8988T (cell line): ENCODE data around the gene HBE1.

Source experiments
- DNase-seq: peaks from one replicate; pipeline ENCODE4 v3.0.0; 2011

HBE1 gene

DNA sequence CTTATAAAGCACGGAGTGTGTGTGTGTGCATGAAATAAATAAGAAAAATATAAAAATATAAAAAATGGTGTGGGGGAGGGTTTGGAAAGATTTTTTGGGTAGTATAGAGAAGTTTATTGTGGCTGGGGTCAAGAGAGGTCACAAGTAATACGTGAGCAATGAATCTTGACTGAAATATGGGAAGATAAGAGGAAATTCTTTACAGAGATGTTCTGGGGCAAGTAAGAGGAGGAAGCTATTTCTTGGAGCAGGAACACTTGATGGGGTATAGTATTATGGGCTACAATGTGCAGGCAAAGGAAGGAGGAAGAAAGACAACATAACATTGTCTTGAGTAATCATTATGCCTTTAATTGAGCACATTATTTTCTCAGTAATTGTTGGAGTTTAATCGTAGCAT is 37.6 kb downstream of the HBE1 start:
- DNase-seq: no peak

DNA sequence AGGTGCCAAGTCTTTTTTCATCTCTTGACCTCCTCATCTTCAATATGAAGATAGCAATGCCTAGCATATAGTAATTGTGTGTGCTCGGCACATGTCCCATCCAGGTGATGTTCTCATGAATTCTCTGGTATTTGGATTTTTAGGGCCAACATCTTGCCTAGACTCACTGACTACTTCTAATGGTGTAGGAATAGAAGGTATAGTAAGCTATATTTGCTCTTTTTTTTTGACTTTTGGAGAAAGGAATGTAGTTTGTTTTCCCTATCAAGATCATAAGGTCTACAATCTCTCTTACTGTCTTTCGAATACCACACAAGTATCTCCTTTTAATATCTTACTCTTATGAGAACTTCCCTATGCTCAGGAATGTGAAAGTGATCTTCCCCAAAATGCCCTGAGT is 38.6 kb downstream of the HBE1 start:
- DNase-seq: no peak

DNA sequence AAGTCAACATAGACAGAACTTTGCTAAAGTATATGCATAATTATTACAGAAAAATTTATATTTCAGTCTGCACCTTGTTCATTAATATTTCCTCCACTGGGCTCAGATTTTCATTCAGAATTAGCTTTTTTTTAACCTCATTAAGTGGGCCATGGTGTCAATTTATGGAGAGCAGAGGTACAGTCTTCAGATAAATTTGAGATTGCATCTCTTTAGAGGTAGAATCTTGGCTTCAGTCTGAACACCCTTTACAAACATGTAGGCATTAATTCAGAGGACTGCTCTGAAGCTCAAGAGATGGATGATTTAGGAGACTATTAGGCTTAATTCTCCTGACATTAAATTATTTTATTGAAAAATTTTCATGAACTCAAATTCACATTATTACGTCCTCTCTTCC is 39.5 kb downstream of the HBE1 start:
- no peak for DNase-seq

DNA sequence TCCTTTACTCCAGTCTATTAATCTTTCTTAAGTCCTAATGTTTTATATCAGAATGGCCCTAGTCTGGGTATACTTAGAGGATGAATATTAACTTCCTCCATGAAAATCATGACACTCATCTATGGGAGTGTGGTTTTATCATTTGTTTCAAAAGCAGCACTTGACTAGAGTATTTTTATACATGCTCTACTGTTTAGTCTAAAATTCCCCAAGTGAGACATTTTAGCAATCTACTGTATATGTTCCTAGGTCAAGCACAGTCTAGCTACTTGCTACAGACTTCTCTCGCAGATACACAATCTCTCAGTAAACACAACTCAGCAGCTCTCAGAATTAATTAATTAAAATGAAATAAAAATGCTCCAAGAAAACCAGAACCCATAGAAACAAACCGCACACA is 39.9 kb downstream of the HBE1 start:
- no peak for DNase-seq

DNA sequence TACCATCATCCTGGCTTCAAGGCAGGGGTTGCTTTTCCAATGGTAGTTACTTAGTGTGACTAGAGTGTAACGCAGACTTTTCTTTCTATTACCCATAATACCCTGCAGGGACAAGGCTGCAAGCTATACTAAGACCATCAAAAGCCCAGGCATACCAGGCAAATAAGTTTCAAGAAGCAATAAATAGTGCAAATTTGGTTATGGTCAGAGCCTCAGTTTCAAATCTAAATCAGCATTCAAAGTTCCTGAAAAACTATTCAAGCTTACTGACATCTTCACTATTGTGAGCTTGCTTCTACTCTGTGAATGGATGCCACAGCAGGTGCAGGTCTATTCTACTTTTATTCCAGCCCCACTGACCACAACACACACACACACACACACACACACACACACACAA is 40.4 kb downstream of the HBE1 start:
- DNase-seq: no peak

DNA sequence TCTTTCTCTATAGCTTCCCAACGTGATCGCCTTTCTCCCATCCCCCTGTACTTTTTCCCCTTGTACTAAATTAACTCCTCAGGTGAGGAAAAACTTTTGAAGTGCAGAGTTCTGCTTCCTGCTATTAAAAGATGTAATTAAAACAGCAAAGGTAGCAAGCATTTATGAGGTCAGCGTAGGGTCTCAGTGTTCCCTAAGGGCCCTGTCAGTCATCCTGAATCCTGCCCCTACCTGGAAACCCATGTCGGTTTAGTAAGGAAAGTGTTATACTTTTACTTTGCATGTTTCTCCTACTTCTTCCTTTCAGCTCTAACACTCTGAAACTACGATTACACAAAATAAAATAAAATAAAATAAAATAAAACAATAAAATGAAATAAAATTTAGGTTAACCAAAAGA is 41.6 kb downstream of the HBE1 start:
- DNase-seq: no peak

DNA sequence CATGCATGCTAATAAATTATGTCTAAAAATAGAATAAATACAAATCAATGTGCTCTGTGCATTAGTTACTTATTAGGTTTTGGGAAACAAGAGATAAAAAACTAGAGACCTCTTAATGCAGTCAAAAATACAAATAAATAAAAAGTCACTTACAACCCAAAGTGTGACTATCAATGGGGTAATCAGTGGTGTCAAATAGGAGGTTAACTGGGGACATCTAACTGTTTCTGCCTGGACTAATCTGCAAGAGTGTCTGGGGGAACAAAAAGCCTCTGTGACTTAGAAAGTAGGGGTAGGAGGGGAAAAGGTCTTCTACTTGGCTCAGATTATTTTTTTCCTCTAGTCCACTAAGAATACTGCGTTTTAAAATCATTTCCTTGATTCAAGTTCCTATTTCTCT is 42.1 kb downstream of the HBE1 start:
- no peak for DNase-seq

DNA sequence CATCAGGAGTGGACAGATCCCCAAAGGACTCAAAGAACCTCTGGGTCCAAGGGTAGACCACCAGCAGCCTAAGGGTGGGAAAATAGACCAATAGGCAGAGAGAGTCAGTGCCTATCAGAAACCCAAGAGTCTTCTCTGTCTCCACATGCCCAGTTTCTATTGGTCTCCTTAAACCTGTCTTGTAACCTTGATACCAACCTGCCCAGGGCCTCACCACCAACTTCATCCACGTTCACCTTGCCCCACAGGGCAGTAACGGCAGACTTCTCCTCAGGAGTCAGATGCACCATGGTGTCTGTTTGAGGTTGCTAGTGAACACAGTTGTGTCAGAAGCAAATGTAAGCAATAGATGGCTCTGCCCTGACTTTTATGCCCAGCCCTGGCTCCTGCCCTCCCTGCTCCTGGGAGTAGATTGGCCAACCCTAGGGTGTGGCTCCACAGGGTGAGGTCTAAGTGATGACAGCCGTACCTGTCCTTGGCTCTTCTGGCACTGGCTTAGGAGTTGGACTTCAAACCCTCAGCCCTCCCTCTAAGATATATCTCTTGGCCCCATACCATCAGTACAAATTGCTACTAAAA is 42.9 kb downstream of the HBE1 start, which contains the start of gene HBB:
Gene HBB, minus strand, starts transcription at position 340 of the 579 bp plus-strand sequence. Its CDS starts 50 bp downstream, at position 290.
- DNase-seq: no peak

DNA sequence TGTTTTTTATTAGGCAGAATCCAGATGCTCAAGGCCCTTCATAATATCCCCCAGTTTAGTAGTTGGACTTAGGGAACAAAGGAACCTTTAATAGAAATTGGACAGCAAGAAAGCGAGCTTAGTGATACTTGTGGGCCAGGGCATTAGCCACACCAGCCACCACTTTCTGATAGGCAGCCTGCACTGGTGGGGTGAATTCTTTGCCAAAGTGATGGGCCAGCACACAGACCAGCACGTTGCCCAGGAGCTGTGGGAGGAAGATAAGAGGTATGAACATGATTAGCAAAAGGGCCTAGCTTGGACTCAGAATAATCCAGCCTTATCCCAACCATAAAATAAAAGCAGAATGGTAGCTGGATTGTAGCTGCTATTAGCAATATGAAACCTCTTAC is 44.3 kb downstream of the HBE1 start:
- DNase-seq: no peak

DNA sequence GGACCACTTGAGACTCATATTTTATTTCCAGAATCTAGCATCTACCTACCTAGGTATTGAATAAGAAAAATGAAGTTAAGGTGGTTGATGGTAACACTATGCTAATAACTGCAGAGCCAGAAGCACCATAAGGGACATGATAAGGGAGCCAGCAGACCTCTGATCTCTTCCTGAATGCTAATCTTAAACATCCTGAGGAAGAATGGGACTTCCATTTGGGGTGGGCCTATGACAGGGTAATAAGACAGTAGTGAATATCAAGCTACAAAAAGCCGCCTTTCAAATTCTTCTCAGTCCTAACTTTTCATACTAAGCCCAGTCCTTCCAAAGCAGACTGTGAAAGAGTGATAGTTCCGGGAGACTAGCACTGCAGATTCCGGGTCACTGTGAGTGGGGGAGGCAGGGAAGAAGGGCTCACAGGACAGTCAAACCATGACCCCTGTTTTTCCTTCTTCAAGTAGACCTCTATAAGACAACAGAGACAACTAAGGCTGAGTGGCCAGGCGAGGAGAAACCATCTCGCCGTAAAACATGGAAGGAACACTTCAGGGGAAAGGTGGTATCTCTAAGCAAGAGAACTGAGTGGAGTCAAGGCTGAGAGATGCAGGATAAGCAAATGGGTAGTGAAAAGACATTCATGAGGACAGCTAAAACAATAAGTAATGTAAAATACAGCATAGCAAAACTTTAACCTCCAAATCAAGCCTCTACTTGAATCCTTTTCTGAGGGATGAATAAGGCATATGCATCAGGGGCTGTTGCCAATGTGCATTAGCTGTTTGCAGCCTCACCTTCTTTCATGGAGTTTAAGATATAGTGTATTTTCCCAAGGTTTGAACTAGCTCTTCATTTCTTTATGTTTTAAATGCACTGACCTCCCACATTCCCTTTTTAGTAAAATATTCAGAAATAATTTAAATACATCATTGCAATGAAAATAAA is 44.9 kb downstream of the HBE1 start:
- DNase-seq: no peak

DNA sequence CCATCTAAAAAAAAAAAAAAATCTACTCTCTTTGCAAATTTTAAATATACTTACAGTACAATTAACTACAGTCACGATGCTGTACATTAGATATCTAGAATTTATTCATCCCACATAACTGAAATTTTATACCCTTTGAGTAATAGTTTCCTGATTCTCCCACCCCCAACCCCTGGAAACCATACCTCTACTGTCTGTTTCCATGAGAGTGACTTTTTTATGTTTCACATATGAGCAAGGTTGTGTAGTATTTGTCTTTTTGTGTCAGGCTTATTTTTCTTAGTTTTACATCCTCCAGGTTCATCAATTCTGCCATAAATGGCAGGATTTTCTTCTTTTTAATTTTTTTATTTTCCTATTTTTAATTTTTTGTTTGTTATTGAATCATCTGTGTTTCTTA is 46.1 kb downstream of the HBE1 start:
- no peak for DNase-seq

DNA sequence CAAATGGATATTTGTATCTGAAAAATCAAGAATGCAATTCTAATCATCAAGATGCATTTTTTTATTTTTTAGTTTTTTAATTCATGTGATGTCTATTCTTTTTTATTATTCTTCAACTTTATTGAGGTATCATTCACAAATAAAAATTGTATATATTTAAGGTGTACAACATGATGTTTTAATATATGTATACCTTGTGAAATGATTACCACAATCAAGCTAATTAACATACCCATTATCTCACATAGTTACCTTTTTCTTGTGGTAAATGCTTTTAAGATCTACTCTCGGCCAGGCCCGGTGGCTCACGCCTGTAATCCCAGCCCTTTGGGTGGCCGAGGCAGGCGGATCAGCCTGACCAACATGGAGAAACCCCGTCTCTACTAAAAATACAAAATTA is 46.6 kb downstream of the HBE1 start:
- DNase-seq: no peak
